Kidney (tissue), 14 donors: Measurements from ENCODE around the gene EXOSC7. TPM values are rescaled to one million over a fixed set of nuclear protein-coding genes. Genes with fewer than 3 reads are reported as not detected.

ENCODE experiments used
- DNase-seq, 5 donors: peaks; one replicate each; pipeline ENCODE4 v3.0.0-alpha.2; 2013 to 2020
- FAIRE-seq: peaks from 2 replicates; lab custom pipeline; 2012; peaks lifted over from hg19 to GRCh38; lab: Jason Lieb, UNC
- H3K27ac ChIP-seq, 2 donors: one replicate each; pipeline ENCODE4 v1.7.0; 2013; ENCODE audit warnings: low read depth in 2 of 2, low read length in 2 of 2, inconsistent platforms in 1 of 2
- H3K27me3 ChIP-seq: one replicate; pipeline ENCODE4 v1.7.1; 2013; ENCODE audit warnings: low read length, inconsistent platforms; ENCODE audit not compliant: control insufficient read depth, insufficient read depth
- H3K36me3 ChIP-seq, 3 donors: one replicate each; pipeline versions ENCODE4 v1.7.0 to v1.7.1; 2013; ENCODE audit warnings: low read length in 3 of 3, control low read depth in 1 of 3, inconsistent platforms in 1 of 3; ENCODE audit not compliant: insufficient read depth in 3 of 3, control insufficient read depth in 2 of 3
- H3K4me1 ChIP-seq, 3 donors: one replicate each; pipeline versions ENCODE4 v1.7.0 to v1.7.1; 2013; ENCODE audit warnings: low read length in 3 of 3, inconsistent platforms in 1 of 3, low read depth in 1 of 3; ENCODE audit not compliant: control insufficient read depth in 2 of 3, insufficient read depth in 2 of 3
- H3K4me3 ChIP-seq, 3 donors: one replicate each; pipeline versions ENCODE4 v1.7.0 to v1.8.1; 2013; ENCODE audit warnings: low read length in 3 of 3, control low read depth in 1 of 3, inconsistent platforms in 1 of 3
- H3K9ac ChIP-seq, 3 donors: one replicate each; pipeline versions ENCODE4 v1.7.0 to v1.7.1; 2013; ENCODE audit warnings: low read length in 3 of 3, control low read depth in 1 of 3, inconsistent platforms in 1 of 3
- H3K9me3 ChIP-seq, 3 donors: one replicate each; pipeline versions ENCODE4 v1.7.0 to v1.7.1; 2013; ENCODE audit warnings: low read length in 3 of 3, control low read depth in 1 of 3, inconsistent platforms in 1 of 3; ENCODE audit not compliant: control insufficient read depth in 2 of 3, insufficient read depth in 1 of 3
- intact Hi-C: fragments of 100-400 bp; cut with DNase I; formaldehyde crosslinking; loops from one replicate; pipeline ENCODE4 v1.11.1; 2022
- polyA plus RNA-seq: library from polyadenylated mRNA; stranded (reverse); fragments of 350-450 nt; fragmentation: Illumina TruSeq; extraction: RNeasy Lipid Tissue Mini Kit (QIAGEN cat#74804); gene quantifications from one replicate; pipeline ENCODE4 v1.2.3, GENCODE V29; 2014; ENCODE audit warnings: low read depth, low replicate concordance; ENCODE audit not compliant: insufficient read depth
- total RNA-seq: library from RNA; stranded (reverse); fragmentation: NEBNext Ultra II Directional; extraction: Animal tissue kit (Norgen Biotek cat#: 25700); gene quantifications from one replicate; pipeline ENCODE4 v1.2.1, GENCODE V29; 2021
- TF ChIP-seq, protein P1 (sequence below): IDR thresholded peaks from 3 replicates; pipeline ENCODE4 v1.5.1; 2012; ENCODE audit warnings: mild to moderate bottlenecking, moderate library complexity, borderline replicate concordance; ENCODE audit not compliant: insufficient read depth; ENCODE audit errors: extremely low read depth
- donor health status: control.
- donor health status: control.
- donor health status: control.
- donor health status: control.
- donor health status: control.
- donor health status: DM: yes; HTN: yes; CAD: no.
- donor health status: Normal renal cell carcinoma (clear cell type).

Gene EXOSC7
- total and polyA plus RNA-seq, 2 donors from 2014 or later, result 43.8 to 71.8 TPM

DNA sequence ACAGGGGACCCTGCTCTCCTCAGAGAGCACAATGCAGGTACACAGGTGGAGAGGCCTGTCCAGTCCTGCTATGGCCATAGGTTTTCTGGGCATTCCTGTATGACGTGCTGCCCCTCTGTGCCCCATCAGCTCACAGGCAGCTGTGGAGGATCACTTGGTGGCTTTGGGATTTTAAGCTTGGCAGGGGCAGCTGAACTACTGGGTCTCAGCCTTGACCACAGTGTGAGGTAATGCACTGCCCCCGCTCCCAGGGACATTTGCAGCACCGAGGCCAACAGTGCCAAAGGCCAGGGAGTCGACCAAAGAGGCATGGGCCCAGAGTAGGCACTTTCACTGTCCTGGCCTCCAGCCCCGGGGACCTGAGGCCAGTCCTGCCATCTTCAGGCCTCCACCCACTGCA lies 46.3 kb upstream of the EXOSC7 start:
- DNase-seq (no peak), FAIRE-seq (no peak)
- peaks cover 0 to 50% (median 21%) of the 10 kb centered on the region in 3 donors for H3K36me3 ChIP-seq
- H3K27ac ChIP-seq, result no peak overlapping the region
- no peak overlapping the region for H3K4me3 ChIP-seq
- no peak overlapping the region for H3K9ac ChIP-seq
- H3K27me3 ChIP-seq, result no peaks in the 10 kb centered on the region
- TF ChIP-seq, protein P1, sequence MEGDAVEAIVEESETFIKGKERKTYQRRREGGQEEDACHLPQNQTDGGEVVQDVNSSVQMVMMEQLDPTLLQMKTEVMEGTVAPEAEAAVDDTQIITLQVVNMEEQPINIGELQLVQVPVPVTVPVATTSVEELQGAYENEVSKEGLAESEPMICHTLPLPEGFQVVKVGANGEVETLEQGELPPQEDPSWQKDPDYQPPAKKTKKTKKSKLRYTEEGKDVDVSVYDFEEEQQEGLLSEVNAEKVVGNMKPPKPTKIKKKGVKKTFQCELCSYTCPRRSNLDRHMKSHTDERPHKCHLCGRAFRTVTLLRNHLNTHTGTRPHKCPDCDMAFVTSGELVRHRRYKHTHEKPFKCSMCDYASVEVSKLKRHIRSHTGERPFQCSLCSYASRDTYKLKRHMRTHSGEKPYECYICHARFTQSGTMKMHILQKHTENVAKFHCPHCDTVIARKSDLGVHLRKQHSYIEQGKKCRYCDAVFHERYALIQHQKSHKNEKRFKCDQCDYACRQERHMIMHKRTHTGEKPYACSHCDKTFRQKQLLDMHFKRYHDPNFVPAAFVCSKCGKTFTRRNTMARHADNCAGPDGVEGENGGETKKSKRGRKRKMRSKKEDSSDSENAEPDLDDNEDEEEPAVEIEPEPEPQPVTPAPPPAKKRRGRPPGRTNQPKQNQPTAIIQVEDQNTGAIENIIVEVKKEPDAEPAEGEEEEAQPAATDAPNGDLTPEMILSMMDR, result no peak
- no peaks in the 10 kb centered on the region for H3K9me3 ChIP-seq
- intact Hi-C loops, result no loop called here
- no peaks in the 10 kb centered on the region for H3K4me1 ChIP-seq

DNA sequence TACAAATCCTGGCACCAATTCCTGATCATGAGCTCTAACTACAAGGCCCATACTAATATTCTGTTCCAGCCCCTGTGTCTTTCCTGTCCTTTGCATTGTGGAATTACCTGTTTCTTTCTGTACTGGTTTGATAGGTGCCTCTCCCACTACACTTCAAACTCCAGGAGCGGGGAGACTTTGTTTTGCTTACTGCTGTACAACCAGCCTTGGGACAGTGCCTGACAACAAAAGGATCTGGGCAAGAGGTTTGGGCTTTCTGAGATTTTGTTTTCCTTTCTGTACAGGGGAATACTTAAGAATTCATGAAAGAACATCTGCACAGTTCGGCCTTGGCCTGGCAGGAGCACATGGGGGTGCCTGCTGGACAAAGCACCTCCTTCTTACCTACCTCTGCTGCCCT lies 45.1 kb upstream of the EXOSC7 start:
- Histone ChIP-seq H3K9me3 (no peaks in the 10 kb centered on the region), H3K27me3 (no peaks in the 10 kb centered on the region), H3K9ac (no peak overlapping the region), H3K36me3 (peaks cover 0 to 46% (median 21%) of the 10 kb centered on the region in 3 donors), H3K27ac (no peak overlapping the region), H3K4me3 (no peak overlapping the region), H3K4me1 (no peaks in the 10 kb centered on the region)
- no peak for DNase-seq
- TF ChIP-seq, protein P1, result no peak
- intact Hi-C loops, result no loop called here
- no peak for FAIRE-seq

DNA sequence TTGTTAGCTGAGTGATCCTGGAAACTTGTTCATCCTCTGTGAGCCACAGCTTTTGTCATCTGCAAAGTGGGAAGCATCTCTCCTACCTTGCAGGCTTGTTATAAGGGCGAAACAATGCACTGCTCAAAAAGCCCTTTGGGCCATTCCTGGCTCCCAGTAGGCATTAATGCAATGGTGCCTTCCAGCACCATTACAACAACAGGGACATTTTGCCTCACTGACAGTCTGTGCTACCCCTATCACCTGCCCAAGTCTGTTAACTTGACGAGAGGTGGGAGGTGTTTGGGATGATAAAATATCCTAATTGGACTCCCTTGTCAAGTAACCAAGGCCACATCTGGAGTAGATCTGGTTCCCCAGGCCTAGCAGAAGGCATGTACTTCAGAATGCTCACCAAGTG lies 44.3 kb upstream of the EXOSC7 start:
- Histone ChIP-seq H3K36me3 (peaks cover 0 to 43% (median 19%) of the 10 kb centered on the region in 3 donors), H3K27ac (no peak overlapping the region), H3K4me3 (no peak overlapping the region), H3K9ac (no peak overlapping the region), H3K9me3 (no peaks in the 10 kb centered on the region), H3K4me1 (no peaks in the 10 kb centered on the region), H3K27me3 (no peaks in the 10 kb centered on the region)
- DNase-seq (no peak), FAIRE-seq (no peak)
- intact Hi-C loops, result no loop called here
- TF ChIP-seq, protein P1, result no peak

DNA sequence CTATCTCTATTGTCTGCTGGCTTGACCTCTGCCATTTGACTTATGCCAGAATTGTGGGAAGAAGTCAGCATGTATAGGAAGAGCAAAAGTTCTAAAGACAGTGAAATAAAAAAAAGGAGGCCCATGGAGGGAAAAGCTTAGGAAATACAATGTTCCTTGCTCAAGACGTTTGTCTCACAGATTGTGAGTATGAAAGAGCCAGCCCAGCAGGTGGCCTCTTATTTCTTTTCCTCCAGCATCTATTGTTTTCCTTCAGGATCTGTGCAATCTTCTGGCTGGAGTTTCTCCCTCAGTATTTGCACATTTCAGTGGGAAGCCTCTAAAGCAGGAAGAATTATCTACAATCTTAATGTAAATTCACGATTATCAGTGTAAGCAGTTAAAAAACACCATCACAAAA lies 43.8 kb upstream of the EXOSC7 start:
- intact Hi-C loops, result no loop called here
- H3K27ac ChIP-seq, result no peak overlapping the region
- no peak for FAIRE-seq

More for the DNA sequence above, 43.8 kb upstream of the EXOSC7 start:
- no peaks in the 10 kb centered on the region for H3K9me3 ChIP-seq
- H3K4me1 ChIP-seq, result no peaks in the 10 kb centered on the region
- TF ChIP-seq, protein P1, result no peak
- no peak overlapping the region for H3K4me3 ChIP-seq
- H3K9ac ChIP-seq, result no peak overlapping the region
- no peaks in the 10 kb centered on the region for H3K27me3 ChIP-seq
- no peak for DNase-seq
- H3K36me3 ChIP-seq, result peaks cover 0 to 39% (median 19%) of the 10 kb centered on the region in 3 donors
